Psoas muscle (tissue), 8 donors: ENCODE measurements around the gene ANKRD42. TPM values are rescaled to one million over a fixed set of nuclear protein-coding genes. Genes with fewer than 3 reads are reported as not detected.
A peak's percentile ranks its signal among the peaks of the same experiment; 100 is the strongest.

Source experiments
- ATAC-seq, 4 donors: fragments of 200-7000 bp; cut with Tn5 transposase; one replicate each; pipeline ENCODE4 v1.9.1; 2020; ENCODE audit warnings: moderate library complexity in 3 of 4, mild to moderate bottlenecking in 2 of 4
- DNase-seq, 2 donors: peaks; one replicate each; pipeline ENCODE4 v3.0.0-alpha.2; 2020
- H3K27ac ChIP-seq: fragments of 200-600 bp; one replicate; pipeline ENCODE4 v1.8.0; 2022
- H3K27me3 ChIP-seq, 3 donors: fragments of 200-600 bp in 1 of 3; one replicate each; pipeline versions ENCODE4 v1.6.1 to v1.8.0; 2013 to 2022; ENCODE audit warnings: low read length in 2 of 3, mild to moderate bottlenecking in 2 of 3, moderate library complexity in 1 of 3; ENCODE audit not compliant: insufficient read depth in 3 of 3
- H3K36me3 ChIP-seq, 2 donors: fragments of 200-600 bp in 1 of 2; one replicate each; pipeline versions ENCODE4 v1.6.1 to v1.8.0; 2013 to 2022; ENCODE audit warnings: low read depth in 1 of 2, mild to moderate bottlenecking in 1 of 2, moderate library complexity in 1 of 2; ENCODE audit not compliant: insufficient read depth in 1 of 2
- H3K4me1 ChIP-seq: fragments of 200-600 bp; one replicate; pipeline ENCODE4 v1.8.0; 2022
- H3K4me3 ChIP-seq: fragments of 200-600 bp; one replicate; pipeline ENCODE4 v1.8.0; 2022; ENCODE audit warnings: mild to moderate bottlenecking
- H3K9me3 ChIP-seq: fragments of 200-600 bp; one replicate; pipeline ENCODE4 v1.8.0; 2022
- CTCF ChIP-seq: fragments of 200-600 bp; IDR thresholded peaks from one replicate; pipeline ENCODE4 v1.8.0; 2022; ENCODE audit warnings: antibody characterized with exemption
- WGBS, 3 donors: extraction: QIAGEN DNeasy Blood & Tissue Kit; methylation state at CpG; one replicate each; pipeline versions ENCODE4 v1.1.6 to v1.1.7; 2013; 5-methylcytosine and 5-hydroxymethylcytosine counted together
- intact Hi-C, 2 donors: fragments of 100-400 bp; cut with DNase I; formaldehyde crosslinking; loops; one replicate each; pipeline versions ENCODE4 v1.11.0 to v1.14.2; 2022
- polyA plus RNA-seq, 3 donors: library from polyadenylated mRNA; stranded (reverse); fragments of 200-250 nt; gene quantifications; one replicate each; pipeline ENCODE4 v1.2.3, GENCODE V29; 2013
- total RNA-seq, 4 donors: library from RNA; stranded (reverse); fragmentation: NEBNext Ultra II Directional in 2 of 4; extraction: Animal tissue kit (Norgen Biotek cat#: 25700) in 2 of 4; gene quantifications; one replicate each; pipeline versions ENCODE4 v1.2.1 to v1.2.4, GENCODE V29; 2021 to 2023
- donor health status: healthy with polysubstance abuse.
- donor health status: DM: no; HTN: no; CAD: no; lungs with moderate emphysema.
- donor health status: Bipolar disorder and iron deficiency.
- donor health status: healthy.
- donor health status: DM: yes; HTN: yes; CAD: no.
- donor health status: DM: no; HTN: no; CAD: no.
- donor health status: DM: no; HTN: no; CAD: no.
- donor health status: DM: yes; HTN: yes; CAD: no.

ANKRD42 gene
- total and polyA plus RNA-seq, 7 donors, result 1.6 to 9.1 (median 3.7) TPM

- H3K9me3 ChIP-seq, result no peaks in the 10 kb centered on the region
- peaks cover 0 to 26% of the 10 kb centered on the region in 2 donors for H3K36me3 ChIP-seq
- DNase-seq (peak; percentile 48 to 79), ATAC-seq (peak; percentile 34 to 62 (median 46))
- WGBS, 3 donors, result 0 to 1% (median 0%) methylated on average over 18 of the region's 18 CpGs
- no peaks in the 10 kb centered on the region for H3K27me3 ChIP-seq
- no peak for TF ChIP-seq CTCF
- peak overlapping the region; percentile 98 for H3K27ac ChIP-seq
- H3K4me3 ChIP-seq, result peak overlapping the region; percentile 94
- intact Hi-C loops, result loop anchor here (2.0 to 5.0 kb wide), 5 partner anchors 35 to 255 kb away; partner anchors contain the start of genes ANKRD42 (in 2 of the 2), DDIAS (in 1 of the 2), PRCP (in 1 of the 2) and RAB30 (in 1 of the 2)
- peaks cover 31% of the 10 kb centered on the region for H3K4me1 ChIP-seq
These were observed 35.7 kb upstream of the ANKRD42 start for GRCh38 chr11:83157594-83158356.

GRCh38 chr11:83158357-83158786, 35.1 kb upstream of the ANKRD42 start:
- DNase-seq, result no peak
- no peaks in the 10 kb centered on the region for H3K9me3 ChIP-seq
- H3K27ac ChIP-seq, result peak overlapping the region; percentile 98
- ATAC-seq, result no peak
- 1% methylated on average over 5 of the region's 5 CpGs for WGBS, 3 donors
- peaks cover 37% of the 10 kb centered on the region for H3K4me1 ChIP-seq
- TF ChIP-seq CTCF, result no peak
- H3K27me3 ChIP-seq, result no peaks in the 10 kb centered on the region
- H3K36me3 ChIP-seq, result peaks cover 0 to 27% of the 10 kb centered on the region in 2 donors
- H3K4me3 ChIP-seq, result peak overlapping the region; percentile 94
- intact Hi-C loops, result loop anchor here (5.0 kb wide), 3 partner anchors 34 to 256 kb away; partner anchors contain the start of genes ANKRD42 (in 2 of the 2), DDIAS (in 1 of the 2) and PRCP (in 1 of the 2)

GRCh38 chr11:83158965-83159901, 34.3 kb upstream of the ANKRD42 start:
- Histone ChIP-seq H3K27ac (peak overlapping the region; percentile 98), H3K27me3 (no peaks in the 10 kb centered on the region), H3K4me3 (peak overlapping the region; percentile 94), H3K4me1 (peaks cover 41% of the 10 kb centered on the region), H3K9me3 (no peaks in the 10 kb centered on the region), H3K36me3 (peaks cover 0 to 35% of the 10 kb centered on the region in 2 donors)
- no peak for DNase-seq
- 3 to 8% (median 3%) methylated on average over 15 of the region's 15 CpGs for WGBS, 3 donors
- no peak for TF ChIP-seq CTCF
- intact Hi-C loops, result loop anchor here (5.0 kb wide), 3 partner anchors 33 to 257 kb away; partner anchors contain the start of genes ANKRD42 (in 2 of the 2), DDIAS (in 1 of the 2) and PRCP (in 1 of the 2)
- no peak for ATAC-seq

GRCh38 chr11:83159902-83160865, 33.3 kb upstream of the ANKRD42 start:
- H3K4me3 ChIP-seq, result peak overlapping the region; percentile 94
- no peaks in the 10 kb centered on the region for H3K9me3 ChIP-seq
- ATAC-seq, result no peak
- peaks cover 0 to 45% of the 10 kb centered on the region in 2 donors for H3K36me3 ChIP-seq
- no peaks in the 10 kb centered on the region for H3K27me3 ChIP-seq
- 14 to 27% (median 16%) methylated on average over 6 of the region's 6 CpGs for WGBS, 3 donors
- TF ChIP-seq CTCF, result no peak
- DNase-seq, result no peak
- intact Hi-C loops, result loop anchor here (5.0 kb wide), 3 partner anchors 32 to 258 kb away; partner anchors contain the start of genes ANKRD42 (in 2 of the 2), DDIAS (in 1 of the 2) and PRCP (in 1 of the 2)
- peaks cover 41% of the 10 kb centered on the region for H3K4me1 ChIP-seq
- peak overlapping the region; percentile 98 for H3K27ac ChIP-seq
